Activated CD8-positive, alpha-beta memory T cell treated with anti-CD3 and anti-CD28 coated beads for 4 hours (primary cell): ENCODE data around the gene TCEAL4.
"Not testable (repeated sequence)": the region's sequence is repeated elsewhere in the genome, so short reads cannot be mapped to it uniquely, and the experiment has no call there.

Experiments used
- DNase-seq, 2 donors: peaks; one replicate each; pipeline ENCODE4 v3.0.0-alpha.2; 2020; ENCODE audit warnings: low read depth in 2 of 2

TCEAL4 gene

GRCh38 chrX:103592295-103592694 lies 7.0 kb downstream of the TCEAL4 start:
- not testable (repeated sequence) for DNase-seq

DNA sequence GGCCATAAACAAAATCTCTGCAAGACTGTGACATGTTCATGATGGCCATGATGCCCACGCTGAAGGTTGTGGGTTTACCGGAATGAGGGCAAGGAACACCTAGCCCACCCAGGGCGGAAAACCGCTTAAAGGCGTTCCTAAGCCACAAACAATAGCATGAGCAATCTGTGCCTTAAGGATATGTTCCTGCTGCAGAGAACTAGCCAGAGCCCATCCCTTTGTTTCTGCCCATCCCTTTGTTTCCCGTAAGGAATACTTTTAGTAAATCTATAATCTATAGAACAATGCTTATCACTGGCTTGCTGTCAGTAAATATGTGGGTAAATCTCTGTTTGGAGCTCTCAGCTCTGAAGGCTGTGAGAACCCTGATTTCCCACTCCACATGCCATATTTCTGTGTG lies 9.9 kb downstream of the TCEAL4 start:
- DNase-seq, result not testable (repeated sequence)

GRCh38 chrX:103607364-103608305 lies 22.3 kb downstream of the TCEAL4 start, which contains the start of gene TCEAL3:
Gene TCEAL3 (plus strand): TSS chrX:103607963. CDS start chrX:103609065, 1,102 bp downstream.
- no peak for DNase-seq

DNA sequence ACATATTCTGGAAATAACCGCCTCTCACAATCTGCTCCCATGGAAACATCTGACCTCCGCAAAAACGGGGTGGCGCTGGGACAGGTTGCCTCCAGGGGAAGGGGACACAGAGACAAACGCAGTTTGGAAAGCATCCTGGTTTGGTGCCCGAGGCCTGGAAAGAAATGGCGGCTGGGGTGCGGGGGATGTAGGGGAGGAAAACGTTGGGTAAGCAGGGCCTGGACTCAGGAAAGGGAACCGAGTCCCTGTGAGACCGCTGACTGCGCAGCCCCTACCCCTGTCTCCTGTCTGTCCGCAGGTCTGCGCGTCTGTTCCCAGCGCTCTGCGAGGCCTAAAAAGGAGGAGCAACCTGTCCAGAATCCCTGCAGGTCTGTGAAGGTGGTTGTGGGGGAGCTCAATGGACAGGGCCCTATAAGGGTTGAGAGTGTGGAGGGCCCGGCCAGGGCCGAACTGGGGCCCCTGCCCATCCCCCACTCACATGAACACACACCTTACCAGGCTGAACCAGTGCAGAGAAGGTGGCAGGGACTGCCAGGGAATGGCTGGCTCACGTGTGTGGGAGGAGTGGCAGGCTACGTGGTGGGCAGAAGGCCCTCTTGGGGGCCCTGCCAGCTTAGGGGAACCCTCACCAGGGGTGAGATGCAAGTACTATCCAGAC lies 23.1 kb downstream of the TCEAL4 start:
- DNase-seq, result no peak

DNA sequence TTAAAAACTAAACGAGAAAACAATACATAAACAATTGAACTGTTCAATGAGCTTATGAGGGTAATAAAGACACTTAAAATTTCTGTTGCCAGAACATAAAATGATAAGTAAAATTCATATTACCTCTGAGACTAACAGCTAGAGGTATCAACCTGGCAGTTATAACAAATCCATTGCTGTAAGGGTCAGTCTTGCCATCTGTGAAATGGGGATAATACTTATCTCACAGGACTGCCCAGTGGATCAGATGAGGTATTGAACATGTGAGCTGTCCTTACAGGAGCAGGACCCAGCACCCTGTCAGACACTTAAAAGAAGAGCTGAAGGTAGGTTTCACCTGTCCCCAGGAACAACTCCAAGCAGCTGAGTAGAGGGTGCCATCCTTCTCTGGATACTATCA lies 25.0 kb downstream of the TCEAL4 start:
- no peak for DNase-seq

DNA sequence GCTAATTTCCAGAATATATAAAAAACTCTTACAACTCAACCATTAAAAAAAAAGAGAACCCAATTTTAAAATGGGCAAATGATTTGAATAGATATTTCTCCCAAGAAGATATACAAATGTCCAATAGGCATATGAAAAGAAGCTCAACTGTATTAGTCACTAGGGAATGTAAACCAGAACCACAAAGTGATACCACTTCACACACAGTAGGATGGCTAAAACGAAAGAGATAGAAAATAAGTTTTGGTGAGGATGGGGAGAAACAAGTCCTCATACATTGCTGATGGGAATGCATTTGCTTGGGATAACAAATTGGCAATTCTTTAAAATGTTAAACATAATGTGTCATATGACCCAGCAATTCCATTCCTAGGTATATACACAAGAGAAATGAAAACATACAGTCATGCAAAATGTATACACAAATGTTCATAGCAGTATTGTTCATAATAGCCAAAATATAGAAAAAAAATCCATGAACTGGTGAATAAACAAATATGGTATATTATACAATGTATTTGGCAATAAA lies 28.1 kb downstream of the TCEAL4 start:
- no peak for DNase-seq

- DNase-seq, result no peak
Observed at GRCh38 chrX:103614999-103615398, 29.7 kb downstream of the TCEAL4 start.

GRCh38 chrX:103615781-103616371 lies 30.6 kb downstream of the TCEAL4 start:
- DNase-seq, result no peak

DNA sequence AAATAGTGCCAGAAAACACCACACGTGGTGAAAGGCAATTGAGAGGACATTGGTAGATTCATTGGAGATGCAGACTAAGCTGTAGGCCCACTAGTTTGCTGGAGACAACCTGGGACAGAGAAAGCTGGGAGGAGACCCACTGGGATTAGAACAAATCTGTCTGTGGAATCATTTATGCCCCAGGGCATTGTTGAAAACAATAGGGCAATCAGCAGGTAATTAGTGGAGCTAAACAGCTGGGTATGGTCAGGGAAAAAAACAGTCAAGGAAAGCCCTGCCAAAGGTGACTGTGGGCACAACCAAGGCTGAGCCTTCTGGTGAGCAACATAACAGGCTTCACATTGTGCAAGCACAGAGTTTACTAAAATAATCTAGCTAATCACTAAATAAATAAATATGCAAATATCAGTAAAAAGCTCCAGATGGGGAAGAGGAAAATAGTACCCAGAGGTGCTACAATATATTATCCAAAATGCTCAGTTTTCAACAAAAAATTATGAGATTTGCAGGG lies 31.4 kb downstream of the TCEAL4 start:
- DNase-seq, result no peak

DNA sequence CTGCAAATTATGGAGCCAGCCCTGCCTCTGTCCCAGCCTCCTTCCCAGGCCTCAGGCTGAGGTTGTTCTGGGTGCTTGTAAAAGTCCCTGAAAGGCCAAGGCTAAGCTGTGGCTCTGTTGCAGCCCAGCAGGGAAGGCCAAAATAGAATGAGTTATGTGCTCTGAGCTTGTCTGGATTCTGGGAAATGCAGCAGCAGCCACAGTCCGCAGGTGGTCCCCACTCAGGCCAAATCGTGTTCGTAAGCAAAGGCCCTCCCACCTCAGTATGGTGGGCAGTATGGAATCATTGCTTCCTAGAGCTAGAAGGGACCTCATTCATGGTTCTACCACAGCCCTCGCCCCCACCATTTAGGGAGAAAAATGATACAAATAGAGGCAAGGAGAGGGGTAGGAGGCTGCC lies 38.8 kb downstream of the TCEAL4 start:
- no peak for DNase-seq

DNA sequence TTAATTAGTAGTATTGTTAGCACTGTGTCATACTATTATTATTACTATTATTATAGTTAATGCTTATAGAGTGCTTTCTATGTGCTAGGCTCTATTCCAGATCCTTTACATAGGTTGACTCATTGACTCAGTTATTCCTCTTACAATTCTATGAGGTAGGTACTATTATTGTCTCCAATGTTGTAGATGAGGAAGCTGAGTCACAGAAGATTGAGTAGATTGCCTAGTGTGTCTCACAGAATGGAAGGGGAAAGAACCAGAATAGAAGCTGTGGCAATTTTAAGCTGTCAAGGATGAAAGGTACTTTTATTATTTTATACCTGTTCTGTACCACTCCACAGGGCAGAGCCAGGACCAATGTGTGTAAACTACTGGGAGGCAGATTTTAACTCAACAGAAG lies 41.5 kb downstream of the TCEAL4 start:
- no peak for DNase-seq

GRCh38 chrX:103628386-103629317 lies 43.3 kb downstream of the TCEAL4 start, which contains the start of gene TCEAL1:
Gene TCEAL1 (plus strand): TSS chrX:103628975. CDS start chrX:103629917, 942 bp downstream.
- no peak for DNase-seq

DNA sequence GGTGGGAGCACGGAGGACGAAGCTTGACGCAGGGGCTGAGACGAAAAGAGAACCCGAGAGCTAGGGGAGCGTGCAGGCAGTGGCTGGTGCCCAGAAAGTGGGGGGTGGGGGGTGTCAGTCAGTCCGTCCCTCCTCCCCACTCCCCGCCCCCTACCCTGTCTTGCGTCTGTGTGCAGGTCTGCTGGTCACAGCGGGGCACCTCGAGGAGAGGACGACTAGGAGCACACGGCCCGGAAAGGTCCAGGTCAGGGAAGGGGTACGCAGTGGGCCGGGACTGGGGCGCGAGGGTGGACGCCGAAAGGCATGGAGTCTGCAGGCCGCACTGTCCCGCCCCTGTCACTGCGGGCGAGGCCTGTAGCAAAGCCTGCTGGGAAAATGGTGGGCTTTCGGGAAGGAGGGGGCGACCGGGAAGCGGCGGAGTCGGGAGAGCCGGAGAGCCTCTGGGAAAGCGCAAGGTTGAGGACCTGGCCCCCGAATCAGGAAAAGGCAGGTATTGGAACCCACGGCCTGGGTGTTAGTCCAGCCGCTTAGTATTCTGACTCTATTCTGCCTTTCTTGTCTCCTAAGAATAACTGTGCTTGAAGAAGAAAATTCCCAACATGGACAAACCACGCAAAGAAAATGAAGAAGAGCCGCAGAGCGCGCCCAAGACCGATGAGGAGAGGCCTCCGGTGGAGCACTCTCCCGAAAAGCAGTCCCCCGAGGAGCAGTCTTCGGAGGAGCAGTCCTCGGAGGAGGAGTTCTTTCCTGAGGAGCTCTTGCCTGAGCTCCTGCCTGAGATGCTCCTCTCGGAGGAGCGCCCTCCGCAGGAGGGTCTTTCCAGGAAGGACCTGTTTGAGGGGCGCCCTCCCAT lies 44.2 kb downstream of the TCEAL4 start:
- DNase-seq, result no peak

DNA sequence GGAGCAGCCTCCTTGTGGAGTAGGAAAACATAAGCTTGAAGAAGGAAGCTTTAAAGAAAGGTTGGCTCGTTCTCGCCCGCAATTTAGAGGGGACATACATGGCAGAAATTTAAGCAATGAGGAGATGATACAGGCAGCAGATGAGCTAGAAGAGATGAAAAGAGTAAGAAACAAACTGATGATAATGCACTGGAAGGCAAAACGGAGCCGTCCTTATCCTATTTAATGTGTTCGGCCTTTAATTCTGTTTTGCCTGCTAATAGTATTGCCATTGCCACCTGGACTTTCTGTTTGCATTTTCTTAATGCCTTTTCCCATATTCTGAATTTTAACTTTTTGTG lies 44.8 kb downstream of the TCEAL4 start:
- DNase-seq, result no peak

- no peak for DNase-seq
Observed at GRCh38 chrX:103631145-103631544, 45.8 kb downstream of the TCEAL4 start.

DNA sequence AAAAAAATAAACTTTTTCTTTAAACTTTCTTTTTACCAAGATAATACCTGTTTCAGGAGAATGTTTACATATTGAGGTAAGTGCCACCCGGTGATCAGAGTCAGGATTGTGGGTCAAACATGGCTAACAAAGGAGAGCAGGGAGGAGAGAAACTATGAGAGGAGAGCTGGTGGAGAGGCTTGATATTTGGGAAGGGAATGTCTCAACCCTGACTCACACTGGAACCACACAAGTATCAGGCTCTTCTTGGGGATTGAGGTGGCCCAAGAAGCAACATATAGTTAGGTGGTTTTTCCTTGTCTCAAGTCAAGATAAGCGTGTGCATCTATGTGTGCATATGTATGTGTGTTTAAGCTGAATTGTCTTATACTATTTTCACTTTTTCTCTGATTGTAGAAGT lies 50.1 kb downstream of the TCEAL4 start:
- no peak for DNase-seq
